Measurements from ENCODE around the gene B4GALT7.

Gene B4GALT7

DNA sequence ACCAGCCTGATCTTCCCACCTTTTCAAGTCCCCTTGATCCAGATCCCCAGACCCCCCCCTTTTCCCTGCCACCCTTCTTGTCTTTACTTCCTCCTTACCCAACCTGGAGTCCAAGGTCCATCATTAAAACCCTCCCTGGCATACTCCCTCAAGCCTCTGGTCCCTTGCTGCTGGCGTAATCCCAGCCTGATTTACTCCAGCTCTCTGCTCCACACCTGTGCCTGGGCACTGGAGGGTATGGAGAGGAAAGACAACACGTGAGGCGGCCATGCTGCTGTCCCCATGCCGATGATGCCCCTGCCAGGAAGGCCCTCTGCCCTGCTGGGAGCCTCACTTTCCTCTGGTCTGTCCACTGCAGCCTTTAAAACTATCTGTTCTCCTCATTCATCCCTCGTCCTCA is 5.1 kb downstream of the B4GALT7 start:
- Histone ChIP-seq H3K9ac (ENCODE audit: low read length) (no peak overlapping the region), H3K27me3 (ENCODE audit: control insufficient read depth, insufficient read depth, low read length) (peaks cover 7% of the 10 kb centered on the region), H3K4me3 (ENCODE audit: low read length) (no peak overlapping the region), H3K36me3 (ENCODE audit: control insufficient read depth, low read depth, low read length) (no peaks in the 10 kb centered on the region), H3K4me1 (ENCODE audit: control insufficient read depth, low read depth, low read length) (peaks cover 11% of the 10 kb centered on the region), H3K27ac (ENCODE audit: low read length) (no peak overlapping the region), H3K9me3 (ENCODE audit: control insufficient read depth, low read depth, low read length) (no peaks in the 10 kb centered on the region)

DNA sequence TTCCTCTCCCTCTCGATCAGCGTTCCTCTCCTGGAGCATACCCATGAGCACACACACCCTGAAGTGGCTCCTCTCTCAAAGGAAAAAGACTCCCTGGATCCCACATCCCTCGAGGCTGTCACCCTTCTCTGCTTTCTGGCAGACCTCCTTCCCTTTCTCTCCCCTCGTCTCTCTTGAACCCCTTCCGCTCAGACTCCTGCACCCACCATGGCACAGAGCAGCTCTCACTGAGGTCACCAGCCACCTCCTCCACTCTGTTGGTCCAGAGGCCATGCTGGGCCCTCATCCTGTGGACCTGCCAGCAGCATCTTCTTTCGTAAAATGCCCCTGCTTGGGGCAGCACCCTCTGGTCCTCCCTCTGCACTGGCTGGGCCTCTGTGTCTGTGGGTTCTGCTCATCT is 5.7 kb downstream of the B4GALT7 start:
- Histone ChIP-seq H3K9me3 (ENCODE audit: control insufficient read depth, low read depth, low read length) (no peaks in the 10 kb centered on the region), H3K36me3 (ENCODE audit: control insufficient read depth, low read depth, low read length) (no peaks in the 10 kb centered on the region), H3K27ac (ENCODE audit: low read length) (no peak overlapping the region), H3K4me3 (ENCODE audit: low read length) (no peak overlapping the region), H3K27me3 (ENCODE audit: control insufficient read depth, insufficient read depth, low read length) (peaks cover 4% of the 10 kb centered on the region), H3K4me1 (ENCODE audit: control insufficient read depth, low read depth, low read length) (peaks cover 10% of the 10 kb centered on the region), H3K9ac (ENCODE audit: low read length) (no peak overlapping the region)

DNA sequence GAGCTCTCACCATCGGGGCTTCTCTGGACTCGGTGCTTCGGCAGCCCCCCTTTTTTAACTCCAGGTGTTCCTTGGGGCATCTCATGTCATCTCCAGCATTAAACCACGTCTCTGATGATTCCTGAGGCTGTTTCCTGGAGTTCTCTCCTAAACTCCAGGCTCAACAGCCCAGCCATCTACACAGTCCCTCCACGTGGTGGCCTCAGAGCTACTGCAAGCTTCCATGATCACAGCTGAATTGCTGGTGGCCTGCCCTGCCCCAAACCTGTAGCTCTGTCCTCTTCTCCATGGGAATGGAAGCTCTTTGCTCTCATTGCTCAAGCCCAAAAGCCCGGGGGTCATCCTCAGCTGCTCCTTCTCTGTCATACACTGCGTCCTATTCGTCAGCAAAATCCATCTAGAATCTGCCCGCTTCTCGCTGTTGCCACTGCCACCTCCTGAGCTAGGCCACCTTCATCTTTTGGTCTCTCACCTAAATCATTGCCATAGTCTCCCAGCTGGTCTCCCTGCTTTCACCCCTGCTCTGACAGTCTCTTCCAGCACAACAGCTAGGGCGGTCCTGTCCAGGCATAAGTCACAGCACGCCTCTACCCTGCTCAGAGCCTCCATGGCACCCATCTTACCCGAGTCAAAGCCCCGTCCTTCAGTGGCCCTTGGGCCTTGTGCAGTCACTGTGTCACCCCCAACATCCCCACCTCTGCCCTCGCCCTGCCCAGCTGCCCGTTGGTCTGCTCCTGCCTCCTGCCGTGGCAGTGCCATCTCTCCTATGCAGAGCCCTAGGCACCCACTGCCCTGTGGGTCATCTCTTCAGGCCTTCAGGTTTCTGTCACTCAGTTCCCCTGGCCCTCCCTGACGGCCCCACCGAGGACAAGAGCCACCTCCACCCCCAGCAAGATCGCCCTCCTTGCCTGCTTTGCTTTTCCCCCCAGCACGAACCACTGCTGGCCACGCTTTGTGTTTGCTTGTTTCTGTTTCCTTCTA is 6.4 kb downstream of the B4GALT7 start:
- Histone ChIP-seq H3K9me3 (ENCODE audit: control insufficient read depth, low read depth, low read length) (no peaks in the 10 kb centered on the region), H3K36me3 (ENCODE audit: control insufficient read depth, low read depth, low read length) (no peaks in the 10 kb centered on the region), H3K27me3 (ENCODE audit: control insufficient read depth, insufficient read depth, low read length) (no peaks in the 10 kb centered on the region), H3K9ac (ENCODE audit: low read length) (no peak overlapping the region), H3K4me3 (ENCODE audit: low read length) (no peak overlapping the region), H3K27ac (ENCODE audit: low read length) (no peak overlapping the region), H3K4me1 (ENCODE audit: control insufficient read depth, low read depth, low read length) (peaks cover 8% of the 10 kb centered on the region)

DNA sequence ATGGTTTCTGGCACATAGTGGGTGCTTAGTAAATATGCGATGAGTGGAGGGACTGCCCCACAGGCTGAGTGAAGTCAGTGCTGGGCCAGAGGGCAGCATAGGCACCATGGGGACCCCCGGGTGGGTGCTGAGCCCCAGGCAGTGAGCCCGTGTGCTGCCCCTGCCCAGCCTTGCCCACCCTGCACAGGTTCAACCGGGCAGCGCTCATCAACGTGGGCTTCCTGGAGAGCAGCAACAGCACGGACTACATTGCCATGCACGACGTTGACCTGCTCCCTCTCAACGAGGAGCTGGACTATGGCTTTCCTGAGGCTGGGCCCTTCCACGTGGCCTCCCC is 7.2 kb downstream of the B4GALT7 start:
- Histone ChIP-seq H3K9ac (ENCODE audit: low read length) (no peak overlapping the region), H3K27me3 (ENCODE audit: control insufficient read depth, insufficient read depth, low read length) (no peaks in the 10 kb centered on the region), H3K4me3 (ENCODE audit: low read length) (no peak overlapping the region), H3K36me3 (ENCODE audit: control insufficient read depth, low read depth, low read length) (no peaks in the 10 kb centered on the region), H3K9me3 (ENCODE audit: control insufficient read depth, low read depth, low read length) (no peaks in the 10 kb centered on the region), H3K4me1 (ENCODE audit: control insufficient read depth, low read depth, low read length) (peaks cover 8% of the 10 kb centered on the region), H3K27ac (ENCODE audit: low read length) (no peak overlapping the region)

DNA sequence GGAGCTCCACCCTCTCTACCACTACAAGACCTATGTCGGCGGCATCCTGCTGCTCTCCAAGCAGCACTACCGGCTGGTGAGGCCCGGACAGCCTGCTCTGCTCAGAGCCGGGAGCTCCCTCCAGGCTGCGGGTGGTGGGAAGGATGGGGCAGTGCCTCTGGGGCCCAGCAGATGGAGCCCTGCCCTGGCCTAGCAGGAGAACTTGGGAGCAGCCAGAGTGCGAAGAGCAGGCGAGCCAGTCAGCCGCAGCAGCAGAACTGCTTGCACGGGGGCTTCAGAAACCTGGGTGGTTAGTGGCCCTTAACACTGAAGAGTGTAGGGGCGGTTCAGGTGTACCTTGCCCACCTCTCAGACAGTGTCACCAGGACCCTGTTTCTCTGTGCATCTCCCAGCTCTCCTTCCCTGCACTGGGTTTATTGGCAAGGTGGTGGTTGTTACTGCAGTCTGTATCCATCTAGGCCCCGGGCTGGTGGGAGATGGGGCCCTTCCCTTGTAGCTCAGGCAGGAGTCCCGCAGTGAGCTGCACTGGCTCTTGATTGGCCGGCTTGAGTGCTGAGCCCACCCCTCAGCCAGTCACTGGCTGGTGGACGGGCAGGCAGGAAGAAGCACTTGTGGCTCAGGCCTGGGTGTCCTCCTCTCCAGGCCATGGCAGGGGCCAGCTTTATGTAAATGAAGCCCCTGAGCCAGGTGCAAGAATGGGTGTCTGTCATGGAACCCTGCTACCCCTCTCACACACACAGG is 7.7 kb downstream of the B4GALT7 start:
- no peak overlapping the region for H3K9ac ChIP-seq (ENCODE audit: low read length)
- H3K4me3 ChIP-seq (ENCODE audit: low read length): no peak overlapping the region
- H3K4me1 ChIP-seq (ENCODE audit: control insufficient read depth, low read depth, low read length): peaks cover 8% of the 10 kb centered on the region
- no peaks in the 10 kb centered on the region for H3K36me3 ChIP-seq (ENCODE audit: control insufficient read depth, low read depth, low read length)
- no peaks in the 10 kb centered on the region for H3K9me3 ChIP-seq (ENCODE audit: control insufficient read depth, low read depth, low read length)
- H3K27ac ChIP-seq (ENCODE audit: low read length): no peak overlapping the region
- H3K27me3 ChIP-seq (ENCODE audit: control insufficient read depth, insufficient read depth, low read length): no peaks in the 10 kb centered on the region

DNA sequence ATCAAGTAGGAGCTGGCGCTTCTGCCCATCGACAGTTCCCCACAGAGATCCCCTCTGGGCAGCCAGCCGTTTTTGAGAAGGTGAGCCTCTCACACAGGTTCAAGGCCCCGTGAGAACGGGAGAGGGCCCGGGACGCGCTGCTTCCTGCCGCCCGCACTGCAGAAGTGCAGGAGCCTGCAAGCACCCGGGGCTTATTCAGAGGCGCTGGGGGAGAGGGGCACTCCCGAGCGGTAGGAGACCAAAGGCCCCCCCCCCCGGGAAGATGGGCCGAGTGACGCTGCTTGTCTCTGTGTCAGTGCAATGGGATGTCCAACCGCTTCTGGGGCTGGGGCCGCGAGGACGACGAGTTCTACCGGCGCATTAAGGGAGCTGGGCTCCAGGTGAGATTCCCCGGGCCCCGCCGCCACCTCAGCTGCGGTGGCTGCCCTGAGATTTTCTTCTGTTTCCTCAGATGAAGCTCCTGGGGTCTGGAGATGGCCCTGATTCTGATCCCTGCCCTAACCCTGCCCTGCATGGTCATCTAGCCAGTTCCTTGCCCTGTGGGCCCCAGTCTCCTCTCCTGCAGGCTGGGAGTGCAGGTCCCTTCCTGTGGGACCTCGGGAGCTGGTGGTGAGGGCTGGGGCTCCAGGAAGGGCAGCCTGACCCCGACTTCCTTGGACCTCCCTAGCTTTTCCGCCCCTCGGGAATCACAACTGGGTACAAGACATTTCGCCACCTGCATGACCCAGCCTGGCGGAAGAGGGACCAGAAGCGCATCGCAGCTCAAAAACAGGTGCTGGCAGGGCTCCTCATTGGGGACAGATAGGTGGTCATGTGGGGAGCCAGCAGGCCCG is 8.5 kb downstream of the B4GALT7 start:
- H3K27ac ChIP-seq (ENCODE audit: low read length): no peak overlapping the region

DNA sequence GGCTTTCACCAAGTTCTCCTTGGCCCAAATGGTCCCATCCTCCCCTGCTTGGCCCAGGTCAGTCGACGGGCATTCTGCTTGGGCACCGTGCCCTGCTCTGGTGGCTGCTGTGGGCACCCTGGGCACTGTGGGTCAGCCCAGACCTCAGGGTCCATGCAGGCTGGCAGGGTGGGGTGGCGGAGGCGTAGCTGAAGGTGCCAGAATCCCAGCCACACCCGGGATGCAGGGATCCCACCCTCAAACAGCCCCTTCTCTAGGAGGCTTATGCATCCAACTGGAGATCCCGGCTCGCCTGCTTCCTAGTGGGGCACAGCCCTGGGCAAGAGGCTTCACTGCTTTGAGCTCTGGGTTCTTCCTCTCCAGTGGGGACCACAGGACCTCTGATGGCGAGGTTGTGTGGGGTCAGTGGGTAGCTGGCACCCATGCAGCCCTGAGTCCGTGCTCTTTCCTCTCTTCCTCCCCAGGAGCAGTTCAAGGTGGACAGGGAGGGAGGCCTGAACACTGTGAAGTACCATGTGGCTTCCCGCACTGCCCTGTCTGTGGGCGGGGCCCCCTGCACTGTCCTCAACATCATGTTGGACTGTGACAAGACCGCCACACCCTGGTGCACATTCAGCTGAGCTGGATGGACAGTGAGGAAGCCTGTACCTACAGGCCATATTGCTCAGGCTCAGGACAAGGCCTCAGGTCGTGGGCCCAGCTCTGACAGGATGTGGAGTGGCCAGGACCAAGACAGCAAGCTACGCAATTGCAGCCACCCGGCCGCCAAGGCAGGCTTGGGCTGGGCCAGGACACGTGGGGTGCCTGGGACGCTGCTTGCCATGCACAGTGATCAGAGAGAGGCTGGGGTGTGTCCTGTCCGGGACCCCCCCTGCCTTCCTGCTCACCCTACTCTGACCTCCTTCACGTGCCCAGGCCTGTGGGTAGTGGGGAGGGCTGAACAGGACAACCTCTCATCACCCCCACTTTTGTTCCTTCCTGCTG is 9.4 kb downstream of the B4GALT7 start:
- Histone ChIP-seq H3K9me3 (ENCODE audit: control insufficient read depth, low read depth, low read length) (no peaks in the 10 kb centered on the region), H3K27ac (ENCODE audit: low read length) (no peak overlapping the region), H3K27me3 (ENCODE audit: control insufficient read depth, insufficient read depth, low read length) (no peaks in the 10 kb centered on the region), H3K4me1 (ENCODE audit: control insufficient read depth, low read depth, low read length) (peaks cover 8% of the 10 kb centered on the region), H3K36me3 (ENCODE audit: control insufficient read depth, low read depth, low read length) (no peaks in the 10 kb centered on the region), H3K4me3 (ENCODE audit: low read length) (no peak overlapping the region), H3K9ac (ENCODE audit: low read length) (no peak overlapping the region)

More for the DNA sequence above, 8.5 kb downstream of the B4GALT7 start:
- Histone ChIP-seq H3K4me3 (ENCODE audit: low read length) (no peak overlapping the region), H3K9ac (ENCODE audit: low read length) (no peak overlapping the region), H3K27me3 (ENCODE audit: control insufficient read depth, insufficient read depth, low read length) (no peaks in the 10 kb centered on the region), H3K9me3 (ENCODE audit: control insufficient read depth, low read depth, low read length) (no peaks in the 10 kb centered on the region), H3K4me1 (ENCODE audit: control insufficient read depth, low read depth, low read length) (peaks cover 8% of the 10 kb centered on the region), H3K36me3 (ENCODE audit: control insufficient read depth, low read depth, low read length) (no peaks in the 10 kb centered on the region)

DNA sequence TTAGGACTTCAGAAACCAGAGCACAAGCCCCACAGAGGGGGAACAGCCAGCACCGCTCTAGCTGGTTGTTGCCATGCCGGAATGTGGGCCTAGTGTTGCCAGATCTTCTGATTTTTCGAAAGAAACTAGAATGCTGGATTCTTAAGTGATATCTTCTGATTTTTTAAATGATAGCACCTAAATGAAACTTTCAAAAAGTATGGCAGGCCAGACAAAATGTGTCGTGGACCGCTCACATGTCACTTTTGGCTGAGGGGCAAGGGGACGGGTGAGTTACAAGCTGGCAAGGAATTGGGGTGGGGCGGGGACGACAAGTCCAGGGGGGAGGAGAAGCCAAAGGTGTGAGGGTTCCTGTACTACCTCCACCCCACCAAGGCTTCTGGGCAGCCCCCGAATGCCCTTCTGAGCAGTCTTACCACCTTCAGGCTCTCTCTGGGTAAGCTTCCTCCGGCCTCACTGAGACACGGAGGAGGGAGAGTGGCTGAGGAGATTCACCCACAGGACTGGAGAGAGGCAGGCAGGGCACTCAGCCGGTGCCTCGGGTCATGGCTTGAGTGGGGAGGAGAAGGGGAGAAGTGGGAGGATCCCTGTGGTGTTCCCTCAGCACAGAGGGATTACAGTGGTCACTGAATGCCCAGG is 10.3 kb downstream of the B4GALT7 start:
- no peaks in the 10 kb centered on the region for H3K9me3 ChIP-seq (ENCODE audit: control insufficient read depth, low read depth, low read length)
- peaks cover 8% of the 10 kb centered on the region for H3K4me1 ChIP-seq (ENCODE audit: control insufficient read depth, low read depth, low read length)
- no peaks in the 10 kb centered on the region for H3K36me3 ChIP-seq (ENCODE audit: control insufficient read depth, low read depth, low read length)
- H3K9ac ChIP-seq (ENCODE audit: low read length): no peak overlapping the region
- no peak overlapping the region for H3K4me3 ChIP-seq (ENCODE audit: low read length)
- H3K27ac ChIP-seq (ENCODE audit: low read length): no peak overlapping the region
- H3K27me3 ChIP-seq (ENCODE audit: control insufficient read depth, insufficient read depth, low read length): no peaks in the 10 kb centered on the region

DNA sequence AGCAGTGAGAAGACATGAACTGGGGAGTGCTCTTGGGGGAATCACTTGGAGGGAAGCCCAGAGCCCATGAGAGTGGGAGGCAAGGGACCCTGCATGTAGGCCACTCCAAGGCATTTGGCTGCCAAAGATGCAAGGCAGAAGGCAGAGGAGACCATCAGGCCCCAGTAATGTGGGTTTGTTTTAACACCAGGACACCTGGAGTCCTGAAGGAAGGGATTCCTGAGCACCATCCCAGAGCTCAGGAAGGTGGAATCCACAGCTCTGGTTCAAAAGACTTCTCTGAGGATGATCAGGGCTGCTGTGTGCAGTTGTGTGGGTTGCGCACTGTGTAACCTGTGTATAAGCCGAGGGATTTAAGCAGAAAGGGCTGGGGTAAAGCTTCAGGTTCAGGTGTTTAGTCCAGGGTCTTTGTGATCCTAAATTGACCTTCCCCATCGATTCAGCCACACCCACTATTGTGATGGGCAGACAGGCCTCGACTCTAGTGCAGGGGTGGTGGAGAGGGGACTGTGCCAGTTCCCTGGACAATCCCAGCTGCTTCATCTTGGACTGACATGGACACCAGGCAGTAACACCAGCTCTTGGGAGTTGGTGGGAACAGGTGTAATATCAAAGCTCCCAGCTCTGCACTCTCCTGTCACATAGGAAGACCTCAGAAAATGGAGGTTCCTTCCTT is 11.0 kb downstream of the B4GALT7 start:
- Histone ChIP-seq H3K27me3 (ENCODE audit: control insufficient read depth, insufficient read depth, low read length) (no peaks in the 10 kb centered on the region), H3K9me3 (ENCODE audit: control insufficient read depth, low read depth, low read length) (no peaks in the 10 kb centered on the region), H3K4me3 (ENCODE audit: low read length) (no peak overlapping the region), H3K27ac (ENCODE audit: low read length) (no peak overlapping the region), H3K9ac (ENCODE audit: low read length) (no peak overlapping the region), H3K4me1 (ENCODE audit: control insufficient read depth, low read depth, low read length) (peaks cover 8% of the 10 kb centered on the region), H3K36me3 (ENCODE audit: control insufficient read depth, low read depth, low read length) (no peaks in the 10 kb centered on the region)

All from iPS-18a (cell line).